ENCODE results near the gene MTF1.

Gene MTF1

GRCh38 chr1:37767488-37767887 lies 91.9 kb downstream of the MTF1 start:
- Histone ChIP-seq H3K4me1 (ENCODE audit: low read depth, poor library complexity, severe bottlenecking) (no peaks in the 10 kb centered on the region), H3K79me2 (ENCODE audit: insufficient read depth, low read depth) (no peaks in the 10 kb centered on the region), H3K4me2 (no peak overlapping the region), H4K20me1 (ENCODE audit: insufficient read depth) (no peaks in the 10 kb centered on the region), H3K27ac (no peak overlapping the region), H3K4me3 (IDR thresholded peaks at IDR 0.05; ENCODE audit: insufficient read depth, low read depth, low read length) (no peak overlapping the region), H3K36me3 (ENCODE audit: insufficient read depth) (no peaks in the 10 kb centered on the region), H2AFZ (ENCODE audit: low read depth) (no peak overlapping the region), H3K27me3 (ENCODE audit: insufficient read depth, low read depth) (peaks cover 29% of the 10 kb centered on the region), H3K9ac (no peak overlapping the region)
- TF ChIP-seq CTCF (conservative IDR thresholded peaks at IDR 0.05; ENCODE audit: low read depth, low read length) = no peak

DNA sequence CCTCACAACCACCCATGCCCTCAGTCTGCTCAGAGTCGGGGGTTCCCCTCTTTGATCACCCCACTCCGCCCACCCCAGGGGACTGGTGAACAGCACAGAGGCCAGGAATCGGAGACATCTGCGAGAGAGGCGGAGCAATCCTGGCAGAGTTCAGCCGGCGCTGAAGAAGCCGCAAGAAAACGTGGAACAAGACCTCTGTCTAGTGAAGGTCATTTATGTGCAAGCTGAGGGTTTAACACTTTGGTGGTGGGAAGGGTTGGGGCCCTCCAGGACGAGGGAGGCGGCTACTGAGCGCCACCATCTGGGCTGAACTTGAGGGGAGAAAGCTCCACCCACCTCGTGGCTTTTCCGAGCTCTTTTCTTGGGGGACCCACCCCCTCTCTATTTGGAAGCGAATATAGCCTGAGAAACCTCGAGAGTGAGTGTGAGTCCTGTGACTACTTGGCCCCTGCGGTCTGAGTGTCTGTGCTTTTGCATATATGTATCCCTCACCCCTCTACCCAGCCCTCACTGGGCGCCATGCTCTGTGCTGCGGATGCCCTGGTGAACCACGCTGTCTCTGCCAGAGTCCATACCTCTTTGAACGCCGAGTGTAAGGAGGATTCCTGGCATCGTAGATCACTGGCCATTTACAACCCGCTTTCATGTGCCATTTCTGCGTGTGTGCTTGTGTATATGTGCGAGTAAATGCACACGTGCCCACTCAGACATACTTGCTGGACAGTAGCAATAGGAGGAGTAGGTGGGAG lies 93.3 kb downstream of the MTF1 start:
- H3K27me3 ChIP-seq (ENCODE audit: insufficient read depth, low read depth) = peaks cover 29% of the 10 kb centered on the region
- no peak overlapping the region for H3K9ac ChIP-seq
- no peaks in the 10 kb centered on the region for H4K20me1 ChIP-seq (ENCODE audit: insufficient read depth)
- H3K4me2 ChIP-seq = peak overlapping the region; percentile 27; the same call in 1 of the 2 replicates
- TF ChIP-seq CTCF (conservative IDR thresholded peaks at IDR 0.05; ENCODE audit: low read depth, low read length) = no peak
- H3K36me3 ChIP-seq (ENCODE audit: insufficient read depth) = no peaks in the 10 kb centered on the region
- H2AFZ ChIP-seq (ENCODE audit: low read depth) = peak overlapping the region; percentile 50; the same call in 1 of the 2 replicates
- no peaks in the 10 kb centered on the region for H3K4me1 ChIP-seq (ENCODE audit: low read depth, poor library complexity, severe bottlenecking)
- H3K27ac ChIP-seq = no peak overlapping the region
- no peak overlapping the region for H3K4me3 ChIP-seq (IDR thresholded peaks at IDR 0.05; ENCODE audit: insufficient read depth, low read depth, low read length)
- no peaks in the 10 kb centered on the region for H3K79me2 ChIP-seq (ENCODE audit: insufficient read depth, low read depth)

DNA sequence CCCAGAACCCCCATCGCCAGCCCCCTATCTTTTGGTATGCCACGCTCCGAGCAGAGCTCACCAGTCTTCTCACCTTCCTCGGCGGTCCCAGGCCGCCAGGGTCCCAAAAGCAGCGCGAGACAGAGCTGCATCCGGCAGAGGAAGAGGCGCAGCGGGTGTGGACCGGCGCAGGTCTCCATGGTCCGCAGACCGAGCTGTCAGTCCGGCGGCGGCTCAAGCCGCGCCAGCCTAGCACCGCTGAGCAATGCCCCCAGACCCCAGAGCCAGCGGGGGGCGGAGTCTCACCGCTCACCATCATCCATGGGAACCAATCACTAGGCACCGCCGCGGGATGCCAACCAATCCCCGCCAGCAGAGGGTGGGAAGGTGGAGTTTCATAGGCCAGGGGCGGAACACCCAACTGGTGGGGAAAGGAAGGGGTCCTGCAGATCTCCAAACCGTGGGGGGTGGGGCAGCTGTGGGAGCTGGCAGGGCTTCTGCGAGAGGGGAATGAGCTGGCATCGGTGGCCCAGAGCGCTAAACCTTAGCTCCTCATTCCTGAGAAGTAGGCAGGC lies 94.4 kb downstream of the MTF1 start, which contains the start of gene EPHA10:
EPHA10 (minus strand) TSS at position 233 of the 554 bp plus-strand sequence; CDS start at position 179, 54 bp downstream.
- no peaks in the 10 kb centered on the region for H3K4me1 ChIP-seq (ENCODE audit: low read depth, poor library complexity, severe bottlenecking)
- H2AFZ ChIP-seq (ENCODE audit: low read depth) = peak within 1 kb of the TSS; percentile 50; the same call in 1 of the 2 replicates
- no peak within 1 kb of the TSS for H3K27ac ChIP-seq
- no peaks in the 10 kb centered on the region for H3K36me3 ChIP-seq (ENCODE audit: insufficient read depth)
- H3K79me2 ChIP-seq (ENCODE audit: insufficient read depth, low read depth) = no peaks in the 10 kb centered on the region
- no peak within 1 kb of the TSS for H3K4me3 ChIP-seq (IDR thresholded peaks at IDR 0.05; ENCODE audit: insufficient read depth, low read depth, low read length)
- H3K4me2 ChIP-seq = peak within 1 kb of the TSS; percentile 27; the same call in 1 of the 2 replicates
- TF ChIP-seq CTCF (conservative IDR thresholded peaks at IDR 0.05; ENCODE audit: low read depth, low read length) = no peak
- H3K27me3 ChIP-seq (ENCODE audit: insufficient read depth, low read depth) = peaks cover 29% of the 10 kb centered on the region
- H3K9ac ChIP-seq = no peak within 1 kb of the TSS
- no peaks in the 10 kb centered on the region for H4K20me1 ChIP-seq (ENCODE audit: insufficient read depth)

DNA sequence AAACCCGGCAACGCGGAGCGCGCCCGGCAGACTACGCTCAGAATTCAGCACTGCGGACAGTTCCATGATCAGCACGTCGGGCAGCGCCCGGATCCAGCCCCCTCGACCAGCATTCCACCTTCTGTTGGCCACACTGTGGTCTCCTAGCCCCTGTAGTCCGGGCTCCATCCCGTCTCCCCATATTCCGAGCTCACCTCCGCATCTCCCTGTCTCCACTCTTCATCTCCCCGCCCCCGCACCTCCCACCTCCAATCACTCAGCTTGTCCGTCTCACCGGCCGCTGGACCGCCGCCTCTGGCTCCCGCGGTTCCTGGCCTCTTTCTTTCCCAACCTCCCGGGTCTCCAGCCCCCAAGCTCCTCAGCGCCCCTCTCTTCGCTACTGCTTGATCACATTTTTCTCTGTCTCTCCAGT lies 95.0 kb downstream of the MTF1 start:
- Histone ChIP-seq H3K9ac (no peak overlapping the region), H3K27me3 (ENCODE audit: insufficient read depth, low read depth) (peaks cover 29% of the 10 kb centered on the region), H3K4me2 (no peak overlapping the region), H4K20me1 (ENCODE audit: insufficient read depth) (no peaks in the 10 kb centered on the region), H3K36me3 (ENCODE audit: insufficient read depth) (no peaks in the 10 kb centered on the region), H3K27ac (no peak overlapping the region), H3K79me2 (ENCODE audit: insufficient read depth, low read depth) (no peaks in the 10 kb centered on the region), H2AFZ (ENCODE audit: low read depth) (no peak overlapping the region), H3K4me3 (IDR thresholded peaks at IDR 0.05; ENCODE audit: insufficient read depth, low read depth, low read length) (no peak overlapping the region), H3K4me1 (ENCODE audit: low read depth, poor library complexity, severe bottlenecking) (no peaks in the 10 kb centered on the region)
- TF ChIP-seq CTCF (conservative IDR thresholded peaks at IDR 0.05; ENCODE audit: low read depth, low read length) = no peak

Measured in KMS-11 (cell line).